Measurements from ENCODE around the gene LBHD2. TPM values are rescaled to one million over a fixed set of nuclear protein-coding genes. Genes with fewer than 3 reads are reported as not detected.

The LBHD2 gene
- total RNA-seq, 2 donors from 2014 or later = not detected

GRCh38 chr14:103104654-103105452, 20.8 kb downstream of the LBHD2 start:
- Mint-ChIP-seq H3K9me3 (peaks cover 3% of the 10 kb centered on the region), H3K36me3 (ENCODE audit: low read depth) (no peaks in the 10 kb centered on the region), H3K27ac (no peak overlapping the region), H3K4me1 (peaks cover 7% of the 10 kb centered on the region), H3K27me3 (ENCODE audit: insufficient read depth) (peaks cover 48% of the 10 kb centered on the region), H3K4me3 (no peak overlapping the region)
- Histone ChIP-seq H3K9me3 (ENCODE audit: control insufficient read depth, low read length) (no peaks in the 10 kb centered on the region), H3K9ac (ENCODE audit: extremely low read depth, low read length, poor library complexity, severe bottlenecking) (no peak overlapping the region), H3K36me3 (ENCODE audit: control insufficient read depth, insufficient read depth, low read length) (no peaks in the 10 kb centered on the region), H3K4me3 (ENCODE audit: low read length) (no peak overlapping the region), H3K27ac (ENCODE audit: low read depth, low read length) (no peak overlapping the region), H3K4me1 (ENCODE audit: control insufficient read depth, insufficient read depth, low read length) (no peaks in the 10 kb centered on the region), H3K27me3 (ENCODE audit: control insufficient read depth, insufficient read depth, low read length, poor library complexity, severe bottlenecking) (peaks cover 26% of the 10 kb centered on the region)
- TF ChIP-seq CTCF (conservative IDR thresholded peaks at IDR 0.05) = peak; percentile 95
- DNase-seq = peak; percentile 94
- 9 to 14% methylated on average over 23 to 59 of the region's 59 CpGs for WGBS, 2 experiments (ENCODE audit: insufficient coverage in 1 of 2, insufficient read length in 1 of 2)

GRCh38 chr14:103105580-103106150, 21.7 kb downstream of the LBHD2 start:
- H3K4me3 Mint-ChIP-seq = no peak overlapping the region
- H3K27me3 Mint-ChIP-seq (ENCODE audit: insufficient read depth) = peaks cover 52% of the 10 kb centered on the region
- WGBS, 2 experiments (ENCODE audit: insufficient coverage in 1 of 2, insufficient read length in 1 of 2) = 82 to 88% methylated on average over 9 of the region's 9 CpGs

GRCh38 chr14:103107455-103107854, 23.4 kb downstream of the LBHD2 start:
- Histone ChIP-seq H3K4me1 (ENCODE audit: control insufficient read depth, insufficient read depth, low read length) (peaks cover 5% of the 10 kb centered on the region), H3K4me3 (ENCODE audit: low read length) (no peak overlapping the region), H3K27ac (ENCODE audit: low read depth, low read length) (no peak overlapping the region), H3K27me3 (ENCODE audit: control insufficient read depth, insufficient read depth, low read length, poor library complexity, severe bottlenecking) (peaks cover 25% of the 10 kb centered on the region), H3K9ac (ENCODE audit: extremely low read depth, low read length, poor library complexity, severe bottlenecking) (no peak overlapping the region), H3K9me3 (ENCODE audit: control insufficient read depth, low read length) (no peaks in the 10 kb centered on the region), H3K36me3 (ENCODE audit: control insufficient read depth, insufficient read depth, low read length) (no peaks in the 10 kb centered on the region)
- no peak for TF ChIP-seq CTCF (conservative IDR thresholded peaks at IDR 0.05)
- Mint-ChIP-seq H3K4me3 (no peak overlapping the region), H3K27ac (no peak overlapping the region), H3K36me3 (ENCODE audit: low read depth) (no peaks in the 10 kb centered on the region), H3K27me3 (ENCODE audit: insufficient read depth) (peaks cover 38% of the 10 kb centered on the region), H3K4me1 (peaks cover 16% of the 10 kb centered on the region), H3K9me3 (peaks cover 3% of the 10 kb centered on the region)
- DNase-seq = no peak
- 96 to 99% methylated on average over 21 to 23 of the region's 23 CpGs for WGBS, 2 experiments (ENCODE audit: insufficient coverage in 1 of 2, insufficient read length in 1 of 2)

More at GRCh38 chr14:103105580-103106150, 21.7 kb downstream of the LBHD2 start:
- TF ChIP-seq CTCF (conservative IDR thresholded peaks at IDR 0.05) = peak; percentile 26
- Histone ChIP-seq H3K9ac (ENCODE audit: extremely low read depth, low read length, poor library complexity, severe bottlenecking) (no peak overlapping the region), H3K4me1 (ENCODE audit: control insufficient read depth, insufficient read depth, low read length) (peaks cover 3% of the 10 kb centered on the region), H3K27ac (ENCODE audit: low read depth, low read length) (no peak overlapping the region), H3K4me3 (ENCODE audit: low read length) (no peak overlapping the region), H3K9me3 (ENCODE audit: control insufficient read depth, low read length) (no peaks in the 10 kb centered on the region), H3K27me3 (ENCODE audit: control insufficient read depth, insufficient read depth, low read length, poor library complexity, severe bottlenecking) (peaks cover 26% of the 10 kb centered on the region), H3K36me3 (ENCODE audit: control insufficient read depth, insufficient read depth, low read length) (no peaks in the 10 kb centered on the region)
- Mint-ChIP-seq H3K9me3 (peaks cover 3% of the 10 kb centered on the region), H3K4me1 (peaks cover 13% of the 10 kb centered on the region), H3K36me3 (ENCODE audit: low read depth) (no peaks in the 10 kb centered on the region), H3K27ac (no peak overlapping the region)
- peak; percentile 66 for DNase-seq

Measured in endodermal cell (in vitro differentiated cells).